IPS-NIHi7 (cell line): ENCODE measurements around the gene ONECUT3.
"Not testable (repeated sequence)": the region's sequence is repeated elsewhere in the genome, so short reads cannot be mapped to it uniquely, and the experiment has no call there.

Experiments used
- DNase-seq: peaks from one replicate; pipeline ENCODE4 v3.0.0; 2012; ENCODE audit warnings: mixed read lengths; ENCODE audit errors: extremely low spot score

Gene ONECUT3

GRCh38 chr19:1755467-1756171 lies 2.3 kb downstream of the ONECUT3 start:
- DNase-seq: no peak

DNA sequence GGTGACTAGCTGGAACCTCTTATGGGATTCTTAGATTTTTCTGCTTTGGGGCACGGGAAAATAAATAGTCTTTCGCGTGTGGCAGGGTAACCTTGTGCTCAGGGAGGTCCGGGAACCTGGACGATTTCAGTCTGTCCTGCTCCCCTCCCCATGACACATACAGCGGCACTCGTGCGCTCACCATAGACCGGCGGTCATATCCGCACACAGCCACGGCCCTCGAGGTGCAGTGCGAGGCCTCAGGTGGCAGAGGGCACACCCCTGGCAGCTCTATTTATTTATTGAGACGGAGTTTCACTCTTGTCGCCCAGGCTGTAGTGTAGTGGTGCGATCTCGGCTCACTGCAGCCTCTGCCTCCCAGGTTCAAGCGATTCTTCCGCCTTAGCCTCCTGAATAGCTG lies 3.0 kb downstream of the ONECUT3 start:
- no peak for DNase-seq

DNA sequence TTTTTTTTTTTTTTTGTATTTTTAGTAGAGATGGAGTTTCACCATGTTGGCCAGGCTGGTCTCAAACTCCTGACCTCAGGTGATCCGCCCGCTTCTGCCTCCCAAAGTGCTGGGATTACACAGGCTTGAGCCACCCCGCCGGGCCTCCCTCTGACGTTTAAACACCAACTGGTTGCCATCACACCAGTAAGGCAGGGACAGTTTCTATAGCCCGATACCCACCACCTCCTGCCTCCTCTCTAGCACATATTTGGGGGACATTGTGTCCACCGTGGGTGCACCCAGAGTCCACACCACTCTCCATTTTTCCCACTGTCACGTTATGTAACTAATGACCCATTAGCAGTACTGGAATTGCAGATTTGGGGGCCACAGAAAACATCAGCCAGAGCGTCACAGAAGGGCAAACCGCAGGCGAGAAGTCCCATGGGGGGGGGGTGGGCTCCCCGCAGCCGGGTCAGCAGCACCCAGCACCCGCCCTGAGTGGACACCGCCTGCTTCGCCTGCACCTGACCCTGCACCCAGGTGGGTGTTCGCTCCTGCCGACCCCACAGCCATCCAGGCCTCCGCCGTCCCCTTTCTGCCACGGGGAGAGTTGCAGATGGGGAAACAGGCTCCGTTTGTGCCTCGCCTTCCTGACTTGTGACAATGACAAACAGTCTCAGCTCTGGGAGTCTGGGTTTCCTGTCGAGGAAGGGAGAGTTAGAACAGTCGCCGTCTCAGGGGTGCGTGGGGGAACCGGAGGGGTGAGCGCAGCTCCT lies 3.6 kb downstream of the ONECUT3 start:
- no peak for DNase-seq

DNA sequence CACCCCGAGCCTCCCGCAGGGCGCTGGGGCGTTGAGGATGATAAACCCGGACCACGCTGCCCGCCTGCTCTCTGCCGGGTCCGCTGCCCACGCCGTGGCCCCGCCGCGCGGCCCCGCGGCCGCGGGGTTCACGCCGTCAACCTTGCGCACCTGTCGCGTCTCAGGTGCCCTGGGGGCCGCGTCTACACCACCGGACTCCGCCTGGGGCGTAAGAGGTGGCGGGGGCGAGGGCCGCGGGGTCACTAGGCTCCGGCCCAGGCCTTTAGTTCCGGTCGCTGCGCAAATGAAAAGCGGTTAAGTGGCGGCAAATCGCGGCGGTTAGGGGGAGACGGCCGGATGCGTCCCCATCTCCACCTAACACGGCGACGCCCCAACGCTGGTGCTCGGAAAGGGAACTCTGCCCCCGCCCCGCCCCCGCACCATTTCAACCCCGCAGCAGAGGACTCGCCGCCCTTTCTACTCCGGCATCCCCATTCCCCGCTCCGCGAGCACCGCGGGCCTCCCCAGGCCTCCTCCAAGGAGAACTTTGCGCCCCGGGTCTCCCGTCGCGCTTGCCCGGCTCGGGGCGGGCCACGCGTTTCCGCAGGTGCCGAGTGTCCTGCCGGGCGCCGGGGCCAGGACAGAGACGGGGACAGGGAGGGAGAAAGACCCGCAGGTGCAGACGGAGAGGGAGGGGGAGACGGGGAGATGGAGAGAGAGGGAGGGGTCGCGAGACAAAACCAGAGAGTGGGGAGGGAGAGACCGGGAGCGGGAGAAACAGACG lies 4.3 kb downstream of the ONECUT3 start:
- DNase-seq: no peak

GRCh38 chr19:1758231-1758577 lies 4.9 kb downstream of the ONECUT3 start:
- DNase-seq: no peak

DNA sequence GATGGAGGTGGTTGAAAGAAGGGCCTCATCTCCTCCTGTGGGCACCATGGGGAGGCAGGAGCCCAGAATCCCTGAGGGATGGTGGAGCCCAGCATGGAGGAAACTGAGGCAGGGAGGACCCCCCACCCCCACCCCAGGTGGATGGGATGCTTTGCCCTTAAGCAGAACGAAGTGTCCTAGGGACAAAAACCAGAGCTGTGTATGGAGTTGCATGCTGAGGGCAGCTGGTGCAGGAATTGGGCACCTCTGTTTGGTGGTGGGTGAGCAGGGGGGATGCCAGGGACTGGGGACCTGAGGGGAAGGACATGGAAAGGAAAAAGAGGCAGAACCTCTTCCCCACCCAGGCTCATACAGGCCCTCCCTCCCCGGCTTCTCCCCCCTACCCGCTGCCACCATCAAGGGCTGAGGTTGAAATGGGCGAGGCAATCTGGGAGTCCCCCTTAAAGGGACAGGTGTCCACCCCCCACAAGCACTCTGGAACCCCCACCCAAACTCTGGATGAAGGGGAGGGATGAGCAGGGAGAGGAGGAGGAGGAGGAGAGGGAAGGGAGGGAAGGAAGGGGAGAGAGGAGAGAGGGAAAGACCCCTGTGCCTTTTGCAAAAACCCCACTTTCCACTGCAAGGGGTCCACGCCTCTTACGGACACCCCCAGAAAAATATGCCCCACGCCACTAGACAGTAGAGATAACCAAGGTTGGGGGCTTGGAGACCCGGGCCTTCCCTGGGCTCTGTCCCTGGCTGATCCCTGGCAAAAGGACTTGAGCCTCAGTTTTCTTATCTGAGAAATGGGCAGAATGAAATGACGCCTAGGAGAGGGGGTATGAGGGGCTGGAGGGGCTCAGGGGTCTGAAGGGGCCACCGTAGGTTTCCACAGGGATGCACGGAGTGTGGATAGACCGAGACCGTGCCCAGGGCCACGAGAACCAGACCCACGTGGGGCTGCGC lies 5.9 kb downstream of the ONECUT3 start:
- no peak for DNase-seq

- no peak for DNase-seq
Observed at GRCh38 chr19:1760020-1760419, 6.7 kb downstream of the ONECUT3 start.

GRCh38 chr19:1760786-1761527 lies 7.7 kb downstream of the ONECUT3 start:
- not testable (repeated sequence) for DNase-seq

GRCh38 chr19:1761528-1762242 lies 8.4 kb downstream of the ONECUT3 start:
- no peak for DNase-seq

- DNase-seq: no peak
Observed at GRCh38 chr19:1762243-1763117, 9.2 kb downstream of the ONECUT3 start.

DNA sequence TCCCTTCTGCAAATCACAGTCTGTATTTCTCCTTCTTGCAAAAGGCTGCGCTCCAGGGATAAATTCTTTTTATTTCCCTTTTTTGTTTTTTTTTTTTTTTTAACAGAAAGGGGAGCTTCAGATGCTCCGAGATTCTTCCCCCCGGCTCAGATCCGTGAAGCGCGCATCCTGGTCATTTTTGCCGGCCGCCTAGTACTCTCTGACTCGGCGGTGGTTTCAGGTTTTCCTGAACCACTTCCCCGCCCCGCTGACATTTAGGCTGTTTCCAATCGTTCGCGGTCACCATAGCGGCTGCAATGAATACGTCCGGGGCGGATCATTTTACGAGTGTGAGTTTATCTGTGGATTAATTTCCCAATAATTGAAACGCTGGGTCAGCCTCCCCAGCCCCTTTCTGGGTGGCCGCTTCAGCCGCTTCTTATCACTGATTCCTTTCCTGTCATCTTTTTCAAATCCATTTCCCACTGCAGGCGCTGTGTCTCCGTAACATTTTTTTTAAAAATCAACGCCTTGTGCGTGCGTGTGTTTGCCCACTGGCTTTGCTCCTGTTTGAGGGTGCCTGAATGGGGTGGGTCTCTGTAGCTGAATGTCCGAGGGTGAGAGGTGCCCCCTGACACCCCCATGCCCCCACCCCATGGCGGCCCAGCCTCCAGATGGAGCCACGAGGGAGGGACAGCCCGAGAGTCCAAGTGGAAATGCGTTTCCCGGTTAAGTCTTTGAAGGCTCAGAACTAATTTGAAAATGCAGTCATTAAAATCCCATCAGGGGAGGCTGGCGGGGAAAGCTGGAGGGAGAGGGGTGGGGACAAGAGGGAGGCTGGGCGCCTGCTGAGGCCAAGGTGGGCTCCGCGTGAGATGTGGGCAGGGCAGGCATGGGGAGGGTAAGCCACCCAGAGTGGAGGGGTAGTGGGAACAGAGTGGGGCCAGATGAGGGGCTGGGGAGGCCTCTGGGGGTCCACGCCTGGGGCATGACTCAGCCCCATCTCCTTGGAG lies 10.6 kb downstream of the ONECUT3 start:
- DNase-seq: no peak

DNA sequence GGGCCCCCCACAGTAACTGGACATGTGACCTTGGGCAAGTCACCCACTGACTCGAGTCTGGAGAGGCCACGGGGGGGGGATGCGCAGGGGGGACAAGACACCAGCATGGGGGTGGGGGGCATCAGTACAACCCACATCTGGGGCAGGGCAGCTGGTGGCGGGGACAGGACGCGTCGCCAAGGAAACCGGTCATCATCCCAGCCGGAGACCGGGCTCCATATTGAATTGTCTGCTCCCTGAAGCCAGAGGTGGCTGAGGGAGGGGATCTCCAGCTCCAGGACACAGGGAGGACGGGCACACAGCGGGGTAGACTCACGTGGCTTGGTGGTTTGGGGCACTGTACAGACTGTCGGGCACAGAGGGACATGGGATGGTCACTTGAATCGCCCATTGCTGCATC lies 11.4 kb downstream of the ONECUT3 start:
- no peak for DNase-seq

DNA sequence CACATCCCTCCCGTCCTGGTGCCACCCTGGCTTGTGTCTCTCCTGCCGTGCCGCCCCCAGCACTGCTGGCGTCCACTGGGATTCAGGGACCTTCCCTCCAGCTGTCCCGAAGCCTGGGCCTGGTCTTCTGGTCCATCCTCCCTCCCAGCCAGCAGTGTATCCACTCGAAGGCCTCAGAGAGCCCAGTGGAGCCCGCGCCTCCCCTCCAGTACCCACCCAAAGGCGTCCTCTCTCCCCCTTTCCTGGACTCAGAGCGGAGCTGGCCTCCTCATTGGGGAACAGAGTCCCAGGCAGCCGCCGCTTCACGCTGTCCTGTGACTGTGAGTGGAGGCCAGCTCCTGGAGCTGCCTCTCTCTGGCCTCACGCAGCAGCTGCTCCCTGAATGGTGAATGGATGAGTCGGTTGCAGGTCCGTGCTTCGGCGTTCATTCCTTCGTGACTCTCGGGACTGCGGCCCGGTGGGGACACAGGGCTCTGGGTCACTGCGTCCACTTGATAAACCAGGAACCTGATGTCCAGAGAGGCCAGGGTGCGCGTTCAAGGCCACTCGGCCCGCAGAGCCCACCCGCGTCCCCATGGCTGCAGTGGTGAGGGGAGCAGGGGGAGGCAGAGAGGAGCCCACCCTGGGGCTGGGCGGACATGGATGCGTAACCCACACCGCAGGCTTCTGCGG lies 12.1 kb downstream of the ONECUT3 start:
- DNase-seq: no peak

DNA sequence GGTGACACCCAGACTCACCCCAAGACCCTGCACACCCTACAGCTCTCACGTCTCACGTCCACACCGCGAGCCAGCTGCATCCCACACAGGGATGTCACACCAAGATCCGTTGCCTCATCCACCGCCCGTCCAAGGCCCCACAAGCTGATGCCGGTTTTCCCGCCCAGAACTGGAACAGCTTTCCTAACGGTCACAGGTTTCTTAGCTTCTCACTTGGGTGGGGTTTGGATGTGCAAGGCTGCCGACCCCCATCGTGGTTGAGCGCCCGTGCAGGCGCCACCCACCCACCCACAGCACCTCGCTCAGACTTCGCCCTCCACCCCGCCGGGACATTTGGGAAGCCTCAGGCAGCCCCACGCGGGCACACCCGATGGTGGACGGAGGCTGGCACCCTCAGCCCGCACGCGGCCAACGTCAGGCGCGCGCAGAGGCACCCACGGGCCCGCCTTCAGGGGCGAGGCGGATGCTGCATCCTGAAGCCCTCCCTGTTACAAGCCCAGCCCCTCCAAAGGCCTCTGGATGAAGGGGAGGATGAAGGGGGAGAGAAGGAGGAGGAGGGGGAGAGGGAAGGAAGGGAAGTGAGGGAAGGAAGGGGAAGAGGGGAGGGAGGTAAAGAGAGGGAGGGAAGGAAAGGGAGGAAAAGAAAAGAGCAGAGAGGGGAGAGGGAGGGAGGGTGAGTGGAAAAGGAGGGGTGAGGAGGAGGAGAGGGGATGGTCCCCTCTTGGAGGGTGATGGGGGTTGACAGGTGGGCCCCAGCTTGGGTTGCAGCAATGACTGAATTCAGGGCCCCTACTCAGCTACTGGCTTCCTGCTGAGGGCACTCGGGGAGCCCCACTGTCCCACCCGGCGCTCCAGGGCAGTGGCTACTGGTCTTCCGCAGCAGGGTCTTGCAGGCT lies 12.8 kb downstream of the ONECUT3 start:
- DNase-seq: no peak

DNA sequence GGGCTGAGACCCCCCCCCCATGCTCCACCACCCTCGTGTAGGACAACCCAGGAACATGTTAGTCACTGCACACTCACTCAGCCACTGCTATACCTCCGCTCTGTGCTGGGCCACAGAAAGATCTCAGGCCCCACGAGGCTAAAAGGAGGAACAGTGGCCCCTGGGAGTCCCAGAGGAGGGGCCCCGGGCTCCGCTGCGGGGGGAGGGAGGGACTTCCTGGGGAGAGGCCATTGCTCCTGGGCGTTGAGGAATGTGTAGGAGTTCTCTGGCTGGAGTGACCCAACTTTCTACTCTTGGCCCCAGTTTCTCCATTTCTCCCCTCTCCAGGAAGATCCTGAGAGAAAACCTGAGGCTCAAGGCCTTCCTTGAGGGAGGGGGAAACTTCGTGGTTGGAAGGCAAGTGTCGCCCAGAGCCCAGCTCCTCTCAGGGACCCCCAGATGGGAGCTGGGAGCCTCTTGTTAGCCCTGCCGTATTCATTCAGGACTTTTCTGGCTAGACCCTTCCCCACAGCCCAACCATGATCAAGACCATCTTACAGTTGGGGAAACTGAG lies 13.6 kb downstream of the ONECUT3 start:
- DNase-seq: no peak

GRCh38 chr19:1767464-1767933 lies 14.2 kb downstream of the ONECUT3 start:
- peak; percentile 89 for DNase-seq
